Measurements from ENCODE around the gene FBLIM1. TPM values are rescaled to one million over a fixed set of nuclear protein-coding genes. Genes with fewer than 3 reads are reported as not detected.
A peak's percentile ranks its signal among the peaks of the same experiment; 100 is the strongest.

The FBLIM1 gene
- total RNA-seq, 1 experiment from 2014 or later = 42.1 TPM

DNA sequence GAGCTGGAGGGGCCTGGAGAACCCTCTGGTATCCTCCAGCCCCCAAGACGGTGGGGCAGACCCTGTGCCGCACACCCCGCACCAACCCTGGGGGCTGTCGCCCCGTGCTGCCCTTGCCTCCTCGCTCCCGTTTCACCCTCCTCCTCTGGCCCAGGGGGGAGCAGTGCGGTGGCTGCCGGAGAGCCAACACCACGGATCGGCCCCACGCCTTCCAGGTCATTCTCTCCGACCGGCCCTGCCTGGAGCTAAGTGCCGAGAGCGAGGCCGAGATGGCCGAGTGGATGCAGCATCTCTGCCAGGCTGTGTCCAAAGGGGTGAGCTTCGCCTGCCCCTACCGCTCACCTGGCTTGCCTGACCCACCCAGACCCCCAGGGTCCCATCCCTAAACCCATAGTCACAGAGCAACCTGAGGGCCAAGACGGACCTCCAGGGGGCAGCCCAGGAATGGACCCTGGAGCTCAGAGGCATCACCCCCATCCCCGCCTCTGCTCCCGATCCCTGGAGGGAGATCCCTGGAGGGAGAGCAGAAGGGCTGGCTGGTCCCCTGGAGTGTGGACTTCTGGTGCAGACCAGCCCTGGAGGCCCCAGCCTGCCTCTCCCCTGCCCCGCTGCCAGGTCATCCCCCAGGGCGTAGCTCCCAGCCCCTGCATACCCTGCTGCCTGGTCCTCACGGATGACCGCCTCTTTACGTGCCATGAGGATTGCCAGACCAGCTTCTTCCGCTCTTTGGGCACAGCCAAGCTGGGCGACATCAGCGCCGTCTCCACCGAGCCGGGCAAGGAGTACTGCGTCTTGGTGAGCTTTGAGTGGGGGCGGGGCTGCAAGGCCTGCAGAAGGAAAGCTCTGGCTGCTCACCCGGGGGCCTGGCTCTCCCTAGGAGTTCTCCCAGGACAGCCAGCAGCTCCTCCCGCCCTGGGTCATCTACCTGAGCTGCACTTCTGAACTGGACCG is 26.6 kb upstream of the FBLIM1 start:
- no peak for DNase-seq (ENCODE audit: low read depth)

DNA sequence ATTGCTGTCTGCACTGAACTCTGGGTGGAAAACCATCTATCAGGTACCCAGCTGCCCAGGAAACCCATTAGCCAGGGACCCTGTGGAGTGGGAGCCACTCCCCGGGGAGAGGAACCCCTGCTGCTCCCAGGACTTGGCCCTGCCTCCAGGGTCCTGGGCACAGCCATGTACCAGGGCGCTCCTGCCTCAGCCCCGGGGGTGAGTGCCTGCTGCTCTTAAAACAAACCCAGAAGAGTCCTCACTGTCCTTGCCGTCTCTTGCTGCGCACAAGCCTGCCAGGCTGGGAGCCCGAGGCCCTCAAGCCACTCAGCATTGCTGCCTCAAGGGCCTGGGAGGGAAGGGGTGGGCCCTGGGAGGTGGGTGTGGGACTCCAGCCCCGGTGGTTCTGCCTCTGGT is 25.9 kb upstream of the FBLIM1 start:
- DNase-seq (ENCODE audit: low read depth) = no peak

DNA sequence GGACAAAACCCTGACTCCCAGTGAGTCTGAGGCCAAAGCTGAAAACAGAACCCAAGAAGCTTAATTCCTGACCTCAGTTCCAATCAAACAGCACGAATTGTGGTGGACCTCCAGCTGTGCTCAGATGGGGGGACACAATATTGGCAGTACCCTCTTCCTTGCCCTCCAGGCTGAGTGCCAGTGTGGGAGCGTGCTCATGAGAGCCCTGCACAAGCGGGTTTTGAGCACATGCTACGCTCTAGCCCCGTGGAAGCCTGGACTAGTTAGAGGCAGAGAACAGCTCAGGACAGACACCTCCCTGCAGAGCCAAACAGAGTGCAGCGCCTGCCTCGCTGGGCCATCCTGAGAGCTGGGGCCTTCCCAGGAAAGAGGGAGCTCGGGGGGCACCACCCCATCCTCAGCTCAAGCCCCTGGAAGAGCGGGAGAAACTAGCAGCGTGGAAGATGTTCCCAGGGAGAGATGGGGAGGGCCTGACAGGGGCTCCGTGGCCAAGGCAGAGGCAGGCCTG is 25.3 kb upstream of the FBLIM1 start:
- DNase-seq (ENCODE audit: low read depth) = no peak

DNA sequence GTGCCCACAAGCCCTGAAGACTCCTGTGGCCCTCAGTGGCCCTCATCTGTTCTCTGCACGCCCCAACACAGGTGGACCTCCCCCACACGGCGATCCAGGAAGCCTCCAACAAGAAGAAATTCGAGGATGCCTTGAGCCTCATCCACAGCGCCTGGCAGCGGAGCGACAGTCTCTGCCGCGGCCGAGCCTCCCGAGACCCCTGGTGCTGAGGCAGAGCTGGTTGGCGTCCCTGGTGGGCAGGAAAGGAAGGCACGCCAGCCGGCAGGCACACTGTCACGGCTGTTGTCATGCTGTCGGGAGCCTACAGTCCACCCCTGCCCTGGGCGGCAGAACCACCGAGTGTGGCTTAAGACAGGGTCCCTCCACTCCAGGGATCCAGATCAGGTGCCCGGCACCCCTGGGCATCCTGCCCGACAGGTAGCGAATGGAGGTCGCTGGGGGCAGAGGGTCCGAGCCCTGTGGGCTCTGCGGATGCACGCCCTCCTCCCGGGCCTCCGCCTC is 24.8 kb upstream of the FBLIM1 start:
- no peak for DNase-seq (ENCODE audit: low read depth)

DNA sequence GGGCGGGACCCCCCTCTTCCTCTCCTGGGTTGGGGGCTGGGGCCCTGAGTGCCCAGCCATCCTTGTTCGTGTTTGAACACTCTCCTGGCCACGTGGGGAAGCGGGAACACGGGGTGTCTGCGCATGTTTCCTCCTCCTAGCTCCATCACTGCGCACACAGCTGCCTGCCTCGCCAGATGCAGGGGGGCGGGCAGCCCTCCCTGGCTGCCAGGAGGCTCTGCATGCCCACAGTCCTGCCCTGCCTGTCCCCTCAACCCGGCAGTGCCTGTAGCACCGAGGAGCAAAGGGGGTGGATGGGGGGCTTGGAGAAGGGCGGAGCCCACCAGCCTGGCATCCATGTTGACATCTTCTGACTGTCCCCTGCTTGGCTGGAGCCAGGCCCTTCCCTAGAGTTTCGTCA is 24.3 kb upstream of the FBLIM1 start:
- no peak for DNase-seq (ENCODE audit: low read depth)

DNA sequence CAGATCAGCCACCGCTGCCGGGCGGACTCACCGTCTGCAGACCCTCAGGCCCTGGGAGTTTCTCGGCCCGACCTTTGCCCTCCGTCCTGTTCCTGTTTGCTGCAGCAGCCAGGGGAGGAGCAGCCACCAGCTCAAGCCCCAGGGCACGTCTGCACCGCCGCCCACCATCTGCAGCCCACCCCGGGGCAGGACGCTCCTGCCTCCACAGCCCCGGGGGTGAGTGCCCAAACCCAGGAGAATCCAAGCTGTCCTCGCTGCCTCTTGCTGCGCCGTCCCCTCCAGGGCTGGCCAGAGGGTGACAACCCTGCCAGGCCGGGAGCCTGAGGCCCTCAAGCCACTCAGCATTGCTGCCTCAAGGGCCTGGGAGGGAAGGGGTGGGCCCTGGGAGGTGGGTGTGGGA is 23.7 kb upstream of the FBLIM1 start:
- DNase-seq (ENCODE audit: low read depth) = no peak

DNA sequence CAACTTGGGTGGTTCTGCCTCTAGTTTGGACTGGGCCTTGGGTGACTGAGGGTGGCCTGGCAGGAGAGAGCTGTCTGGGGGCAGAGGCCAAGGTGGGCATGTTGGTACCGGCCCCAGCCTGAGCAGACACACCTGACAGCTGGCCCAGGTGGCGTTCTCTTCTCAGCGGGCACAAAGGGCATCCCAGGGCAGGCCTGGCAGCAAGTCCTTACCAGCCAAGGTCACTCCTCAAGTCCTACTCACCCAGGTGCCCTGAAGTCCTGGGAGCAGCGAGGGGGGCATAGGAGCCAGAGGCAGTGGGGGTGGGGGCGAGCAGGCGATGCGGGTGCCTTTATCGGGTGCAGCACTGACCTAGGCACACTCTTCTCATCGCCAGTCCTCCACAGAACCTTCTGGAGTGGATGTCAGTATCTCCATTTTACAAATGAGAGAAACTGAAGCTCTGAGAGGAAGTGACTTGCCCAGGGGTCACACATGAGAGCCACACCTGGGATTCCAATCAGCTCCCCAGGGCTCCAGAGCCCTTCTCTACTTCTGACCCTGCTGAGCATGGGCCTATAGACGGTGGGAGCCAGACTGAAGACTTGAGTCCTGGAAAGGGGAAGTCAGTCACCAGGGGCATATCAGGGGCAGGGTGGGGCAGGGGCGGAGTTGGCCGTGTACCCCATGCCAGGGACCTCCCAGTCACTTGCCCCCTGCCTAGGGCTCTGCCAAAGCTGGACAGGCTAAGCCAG is 23.1 kb upstream of the FBLIM1 start:
- no peak for DNase-seq (ENCODE audit: low read depth)

DNA sequence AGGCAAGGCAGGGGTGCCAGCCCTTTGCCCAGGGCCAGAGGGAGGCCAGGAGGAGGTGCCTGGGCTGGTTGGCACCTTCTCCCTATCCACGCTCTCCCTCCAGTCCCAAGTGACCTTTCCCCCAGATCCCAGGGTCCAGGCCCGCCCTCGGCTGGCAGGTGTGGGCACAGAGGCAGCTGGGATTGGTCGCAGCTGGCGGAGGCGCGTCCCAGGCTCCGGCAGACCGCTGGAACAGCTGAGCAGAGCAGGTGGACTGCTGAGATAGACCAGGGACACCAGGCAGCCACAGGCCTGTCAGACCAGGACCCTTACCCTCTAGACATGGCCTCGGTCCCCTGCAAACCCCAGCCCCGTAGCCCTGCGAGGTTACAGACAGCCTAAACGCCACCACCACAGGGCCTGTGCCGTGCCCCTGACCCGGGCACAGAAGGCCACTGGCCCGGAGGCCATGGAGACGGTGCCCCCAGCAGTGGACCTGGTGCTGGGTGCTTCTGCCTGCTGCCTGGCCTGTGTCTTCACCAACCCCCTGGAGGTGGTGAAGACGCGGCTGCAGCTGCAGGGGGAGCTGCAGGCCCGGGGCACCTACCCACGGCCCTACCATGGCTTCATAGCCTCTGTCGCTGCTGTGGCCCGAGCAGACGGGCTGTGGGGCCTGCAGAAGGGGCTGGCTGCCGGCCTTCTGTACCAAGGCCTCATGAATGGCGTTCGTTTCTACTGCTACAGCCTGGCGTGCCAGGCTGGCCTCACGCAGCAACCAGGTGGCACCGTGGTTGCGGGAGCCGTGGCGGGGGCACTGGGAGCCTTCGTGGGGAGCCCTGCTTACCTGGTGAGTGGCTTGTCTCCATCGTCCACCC is 22.3 kb upstream of the FBLIM1 start, which contains the start of gene SLC25A34:
Gene SLC25A34, plus strand, starts transcription at position 221 of the 854 bp plus-strand sequence. Its CDS starts 228 bp downstream, at position 449.
- no peak for DNase-seq (ENCODE audit: low read depth)

DNA sequence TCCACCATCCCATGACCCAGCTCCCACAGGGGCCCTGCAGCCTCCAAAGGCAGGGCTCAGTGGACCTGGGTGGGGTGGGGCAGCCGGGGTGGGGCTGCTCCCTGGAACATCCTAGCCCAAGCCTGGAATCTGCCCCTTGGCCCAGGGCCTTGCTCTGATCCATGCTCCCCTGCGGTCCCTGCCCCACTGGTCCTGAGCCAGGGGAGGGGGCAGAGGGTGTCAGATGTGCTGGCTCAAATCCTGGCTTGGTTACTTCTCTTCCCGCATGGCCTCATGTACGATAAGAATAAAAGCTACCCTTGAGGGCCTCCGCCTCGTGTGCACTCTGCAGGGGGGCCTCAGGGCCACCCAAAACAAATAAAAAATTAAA is 21.7 kb upstream of the FBLIM1 start:
- DNase-seq (ENCODE audit: low read depth) = no peak

DNA sequence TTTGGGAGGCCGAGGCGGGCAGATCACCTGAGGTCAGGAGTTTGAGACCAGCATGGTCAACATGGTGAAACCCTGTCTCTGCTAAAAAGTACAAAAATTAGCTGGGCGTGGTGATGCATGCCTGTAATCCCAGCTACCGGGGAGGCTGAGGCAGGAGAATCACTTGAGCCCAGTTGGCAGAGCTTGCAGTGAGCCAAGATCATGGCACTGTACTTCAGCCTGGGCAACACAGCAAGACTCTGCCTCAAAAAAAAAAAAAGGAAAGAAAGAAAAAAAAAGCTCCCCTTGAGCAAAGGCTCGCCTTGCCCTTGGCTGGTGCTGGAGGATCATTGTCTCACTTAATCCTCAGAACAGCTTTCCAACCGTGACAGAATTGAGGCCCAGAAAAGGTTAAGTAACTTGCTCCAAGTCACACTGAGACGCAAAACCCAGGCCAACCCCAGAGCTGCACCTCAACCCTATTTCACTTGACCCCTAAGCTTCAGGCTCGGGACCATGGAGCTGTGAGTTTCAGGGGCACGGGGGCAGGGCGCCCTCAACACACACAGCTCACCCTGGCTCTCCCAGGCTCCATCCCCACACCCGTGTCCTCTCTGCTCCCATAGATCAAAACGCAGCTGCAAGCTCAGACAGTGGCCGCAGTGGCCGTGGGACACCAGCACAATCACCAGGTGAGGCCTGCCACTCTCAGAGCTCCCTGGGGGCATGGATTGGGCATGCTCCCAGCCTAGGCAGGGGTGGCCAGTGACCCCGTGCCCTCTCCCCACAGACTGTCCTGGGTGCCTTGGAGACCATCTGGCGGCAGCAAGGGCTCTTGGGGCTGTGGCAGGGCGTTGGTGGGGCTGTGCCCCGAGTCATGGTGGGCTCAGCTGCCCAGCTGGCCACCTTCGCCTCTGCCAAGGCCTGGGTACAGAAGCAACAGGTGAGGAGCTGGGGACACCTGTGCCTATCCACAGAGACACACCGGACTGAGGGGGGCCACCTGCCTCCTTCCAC is 21.0 kb upstream of the FBLIM1 start:
- DNase-seq (ENCODE audit: low read depth) = no peak

DNA sequence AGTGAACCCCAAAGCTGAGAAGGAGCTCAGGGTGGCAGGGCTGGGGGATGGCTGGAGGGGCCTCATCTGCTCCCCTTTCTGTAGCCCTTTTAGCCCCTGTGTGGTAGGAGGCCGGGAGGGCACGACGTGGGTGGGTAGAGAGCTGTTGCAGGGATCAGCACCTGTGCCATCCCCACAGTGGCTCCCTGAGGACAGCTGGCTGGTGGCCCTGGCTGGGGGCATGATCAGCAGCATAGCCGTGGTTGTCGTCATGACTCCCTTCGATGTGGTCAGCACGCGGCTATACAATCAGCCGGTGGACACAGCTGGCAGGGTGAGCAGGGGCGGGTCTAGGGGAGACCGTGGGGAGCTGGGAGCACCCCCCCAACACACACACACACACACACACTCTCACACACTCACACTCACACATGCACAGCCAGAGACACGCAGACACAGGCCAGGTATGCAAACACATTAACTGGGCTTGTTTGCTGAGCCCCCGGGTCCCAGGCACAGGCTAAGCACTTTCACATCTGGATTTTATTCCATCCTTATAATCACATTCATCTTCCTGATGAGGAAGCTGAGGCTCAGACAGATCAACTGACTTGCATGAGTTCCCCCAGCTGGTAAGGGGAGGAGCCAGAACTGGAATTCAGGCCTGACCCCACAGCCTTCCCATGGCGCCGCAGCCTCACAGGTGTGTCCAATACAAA is 20.0 kb upstream of the FBLIM1 start:
- no peak for DNase-seq (ENCODE audit: low read depth)

DNA sequence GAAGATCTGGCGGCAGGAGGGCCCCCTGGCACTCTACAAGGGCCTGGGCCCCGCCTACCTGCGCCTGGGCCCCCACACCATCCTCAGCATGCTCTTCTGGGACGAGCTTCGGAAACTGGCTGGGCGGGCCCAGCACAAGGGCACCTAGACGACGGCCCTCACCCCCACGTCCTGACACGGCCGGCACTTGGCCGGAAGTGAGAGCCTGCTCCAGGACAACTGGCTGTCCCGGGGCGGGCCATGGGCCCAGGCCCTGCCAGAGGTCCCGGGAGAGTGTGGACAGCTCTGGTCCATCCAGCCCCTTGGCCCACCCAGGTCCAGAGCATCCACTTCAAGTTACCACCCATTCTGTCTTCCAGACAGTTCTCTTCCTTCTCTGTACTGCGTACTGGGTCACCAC is 19.3 kb upstream of the FBLIM1 start:
- no peak for DNase-seq (ENCODE audit: low read depth)

DNA sequence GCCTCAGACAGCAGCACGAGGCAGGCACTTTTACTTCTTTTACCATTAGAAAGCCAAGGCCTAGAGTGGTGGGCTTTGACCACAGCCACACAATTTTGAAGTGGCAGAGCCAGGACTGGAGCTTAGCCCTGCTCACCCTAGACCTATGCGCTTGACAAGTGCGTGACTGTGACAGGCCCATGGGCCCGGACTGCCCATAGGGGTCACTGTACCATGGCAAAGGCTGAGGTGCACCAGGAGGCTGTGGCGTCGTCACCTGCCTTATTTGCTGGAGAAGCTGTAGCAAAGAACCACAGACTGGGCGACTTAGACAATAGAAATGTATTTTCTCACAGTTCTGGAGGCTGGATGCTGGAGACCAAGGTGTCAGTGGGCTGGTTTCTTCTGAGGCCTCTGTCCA is 18.9 kb upstream of the FBLIM1 start:
- DNase-seq (ENCODE audit: low read depth) = no peak

DNA sequence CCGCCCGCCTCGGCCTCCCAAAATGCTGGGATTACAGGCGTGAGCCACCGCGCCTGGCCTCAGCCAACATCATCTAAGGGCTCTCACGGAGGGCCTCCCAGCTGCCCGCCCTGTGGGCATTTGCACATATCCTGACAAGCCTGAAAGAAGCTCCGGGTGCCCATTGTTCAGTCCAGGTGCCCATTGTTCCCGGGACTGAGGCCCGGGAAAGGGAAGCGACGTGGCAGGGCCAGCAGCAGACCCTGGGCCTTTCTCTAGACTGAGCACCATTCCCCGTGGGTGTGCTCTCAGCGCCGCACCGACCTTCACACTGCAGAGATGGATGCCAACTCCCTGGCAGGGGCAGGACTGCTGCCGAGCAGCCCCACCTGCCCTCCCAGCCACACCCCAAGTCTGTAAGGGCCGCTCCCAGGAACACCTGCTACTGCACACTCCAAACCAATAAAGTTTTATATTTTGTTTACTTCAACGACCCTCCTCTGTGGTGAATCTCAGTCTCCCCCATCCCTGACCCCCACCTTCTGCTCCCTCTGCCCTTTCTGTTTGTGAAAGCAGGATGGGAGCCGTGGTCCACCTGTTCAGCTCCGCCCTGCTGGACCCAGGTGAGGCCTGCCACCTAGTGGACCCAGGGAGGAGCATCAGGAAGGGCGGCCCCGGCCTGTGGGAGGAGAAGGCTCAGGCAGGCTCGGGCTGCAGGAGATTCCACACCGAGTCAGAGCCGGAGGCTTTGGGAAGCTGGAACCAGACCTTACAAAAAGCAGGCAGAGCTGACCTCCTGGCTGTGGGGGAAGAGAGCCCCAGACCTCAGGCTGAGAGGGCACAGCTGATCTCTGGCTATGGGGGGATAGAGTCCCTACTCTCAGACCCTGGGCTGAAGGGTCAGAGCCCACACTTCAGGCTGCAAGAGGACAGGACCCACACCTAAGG is 17.4 kb upstream of the FBLIM1 start:
- peak; percentile 84 for DNase-seq (ENCODE audit: low read depth)

DNA sequence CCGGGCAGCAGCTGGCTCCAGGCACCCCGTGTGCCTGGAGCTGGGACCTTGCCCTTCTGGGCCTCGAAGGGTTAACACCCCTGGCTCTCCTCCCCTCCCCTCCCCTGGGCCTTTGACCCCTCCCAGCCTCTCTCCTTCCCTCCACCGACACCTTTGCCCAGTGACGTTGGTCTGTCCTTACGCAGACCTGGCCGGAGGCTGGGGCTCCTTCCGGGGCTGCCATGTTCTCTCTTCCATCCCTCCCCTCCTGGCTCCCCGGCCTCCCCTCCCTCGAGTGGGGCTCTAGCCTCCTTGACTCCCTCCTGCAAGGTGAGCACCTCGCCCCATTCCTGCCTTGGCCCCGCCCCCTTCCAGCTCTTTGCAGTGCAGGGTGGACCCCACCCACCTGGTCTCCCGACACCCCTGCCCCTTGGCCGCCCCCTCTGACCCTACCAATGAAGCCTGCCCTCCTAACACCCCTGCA is 16.2 kb upstream of the FBLIM1 start, which contains the start of gene TMEM82:
Gene TMEM82, plus strand, starts transcription at position 161 of the 463 bp plus-strand sequence. Its CDS starts 61 bp downstream, at position 222.
- no peak for DNase-seq (ENCODE audit: low read depth)

DNA sequence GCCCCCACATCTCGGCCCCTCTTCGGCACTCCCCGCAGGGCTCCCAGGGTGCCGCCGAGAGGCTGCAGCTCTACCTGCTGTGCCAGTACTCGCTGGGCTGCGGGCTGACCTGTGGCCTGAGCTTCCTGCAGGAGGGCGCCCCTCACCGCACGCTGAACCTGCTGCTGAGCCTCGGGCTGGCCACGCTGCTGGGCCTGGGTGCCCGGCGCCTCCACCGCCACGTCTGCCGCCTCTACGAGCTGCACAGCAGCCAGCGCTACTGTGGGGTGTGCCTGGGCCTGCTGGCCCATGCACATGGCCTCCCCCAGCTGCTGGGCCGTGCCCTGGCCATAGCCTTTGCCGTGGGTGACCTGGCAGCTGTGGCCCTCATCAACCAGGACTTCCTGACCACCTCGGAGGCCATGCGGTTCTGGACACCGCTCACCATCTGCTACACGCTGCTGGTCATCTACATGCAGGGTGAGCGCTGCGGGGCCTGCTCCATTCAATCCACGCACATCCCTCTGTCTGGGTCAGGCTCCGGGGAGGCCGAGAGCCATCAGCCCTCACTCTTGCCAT is 14.4 kb upstream of the FBLIM1 start:
- DNase-seq (ENCODE audit: low read depth) = no peak

DNA sequence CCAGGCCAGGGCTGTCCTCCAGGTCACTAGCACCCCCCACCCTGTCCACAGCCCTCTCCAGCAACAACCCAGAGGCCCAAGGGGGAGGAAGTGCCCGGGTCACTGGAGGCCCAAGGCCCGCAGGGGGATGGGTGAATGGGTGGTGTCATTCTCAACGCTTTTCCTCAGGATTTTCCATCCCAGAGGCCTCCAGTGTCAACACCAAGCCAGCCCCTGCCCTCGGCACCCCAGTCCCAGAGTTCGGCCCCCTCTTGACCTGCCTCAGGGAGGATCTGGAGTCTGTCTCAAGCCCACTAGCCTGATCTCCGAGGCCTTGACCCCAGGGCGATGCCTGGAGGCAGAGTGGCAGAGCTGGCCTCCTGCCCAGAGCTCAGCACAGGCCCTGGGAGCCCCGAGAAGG is 11.2 kb upstream of the FBLIM1 start:
- DNase-seq (ENCODE audit: low read depth) = no peak

DNA sequence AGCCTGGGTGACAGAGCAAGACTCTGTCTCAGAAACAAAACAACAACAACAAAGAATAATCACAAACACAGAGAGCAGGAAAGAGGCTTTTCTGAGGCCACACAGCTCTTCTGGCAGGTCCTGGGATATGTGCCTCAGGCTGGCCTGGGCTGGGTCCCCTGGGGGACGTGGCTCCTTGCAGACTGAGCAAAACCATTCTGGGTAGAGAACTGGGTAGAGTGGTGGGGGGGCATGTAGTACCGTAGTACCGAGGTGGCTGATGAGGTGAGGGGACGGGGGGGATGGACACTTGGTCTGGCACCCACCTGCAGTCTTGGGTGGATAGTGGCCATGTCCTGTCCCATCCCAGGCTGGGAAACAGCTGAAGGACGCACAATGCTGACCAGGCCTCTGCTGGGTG is 10.3 kb upstream of the FBLIM1 start:
- no peak for DNase-seq (ENCODE audit: low read depth)

All from Daoy (cell line).